ENCODE data around the gene THBS2. TPM values are rescaled to one million over a fixed set of nuclear protein-coding genes. Genes with fewer than 3 reads are reported as not detected.

Gene THBS2
- total and polyA plus RNA-seq, 2 of the 4 experiments (the other 2 are of a cell fraction), result 97.3 to 113 TPM

- TF ChIP-seq MXI1 (IDR thresholded peaks at IDR 0.05; ENCODE audit: borderline replicate concordance, low read depth, low read length) (no peak), NFE2L2 (IDR thresholded peaks at IDR 0.05; ENCODE audit: low read depth, low read length) (no peak), CHD1 (IDR thresholded peaks at IDR 0.05; ENCODE audit: low read depth, low read length) (no peak), CTCF (conservative IDR thresholded peaks at IDR 0.05; ENCODE audit: low read depth, low read length) (no peak), CEBPB (IDR thresholded peaks at IDR 0.05; ENCODE audit: low read depth, low read length) (no peak), RCOR1 (IDR thresholded peaks at IDR 0.05; ENCODE audit: insufficient replicate concordance, low read length) (no peak), RAD21 (IDR thresholded peaks at IDR 0.05; ENCODE audit: low read length) (no peak), MAFK (IDR thresholded peaks at IDR 0.05; ENCODE audit: low read depth, low read length) (no peak), SMC3 (IDR thresholded peaks at IDR 0.05; ENCODE audit: low read depth, low read length) (no peak), POLR2A (IDR thresholded peaks at IDR 0.05; ENCODE audit: low read depth, low read length) (no peak), RFX5 (IDR thresholded peaks at IDR 0.05; ENCODE audit: low read depth, low read length) (no peak), FOS (IDR thresholded peaks at IDR 0.05; ENCODE audit: low read depth, low read length) (no peak), BHLHE40 (IDR thresholded peaks at IDR 0.05; ENCODE audit: low read depth, low read length) (no peak), MAZ (IDR thresholded peaks at IDR 0.05; ENCODE audit: borderline replicate concordance, low read depth, low read length) (no peak)
- TF ChIP-seq, protein P1, sequence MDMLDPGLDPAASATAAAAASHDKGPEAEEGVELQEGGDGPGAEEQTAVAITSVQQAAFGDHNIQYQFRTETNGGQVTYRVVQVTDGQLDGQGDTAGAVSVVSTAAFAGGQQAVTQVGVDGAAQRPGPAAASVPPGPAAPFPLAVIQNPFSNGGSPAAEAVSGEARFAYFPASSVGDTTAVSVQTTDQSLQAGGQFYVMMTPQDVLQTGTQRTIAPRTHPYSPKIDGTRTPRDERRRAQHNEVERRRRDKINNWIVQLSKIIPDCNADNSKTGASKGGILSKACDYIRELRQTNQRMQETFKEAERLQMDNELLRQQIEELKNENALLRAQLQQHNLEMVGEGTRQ (IDR thresholded peaks at IDR 0.05; ENCODE audit: low read depth, low read length), result no peak
- TF ChIP-seq, protein P2, sequence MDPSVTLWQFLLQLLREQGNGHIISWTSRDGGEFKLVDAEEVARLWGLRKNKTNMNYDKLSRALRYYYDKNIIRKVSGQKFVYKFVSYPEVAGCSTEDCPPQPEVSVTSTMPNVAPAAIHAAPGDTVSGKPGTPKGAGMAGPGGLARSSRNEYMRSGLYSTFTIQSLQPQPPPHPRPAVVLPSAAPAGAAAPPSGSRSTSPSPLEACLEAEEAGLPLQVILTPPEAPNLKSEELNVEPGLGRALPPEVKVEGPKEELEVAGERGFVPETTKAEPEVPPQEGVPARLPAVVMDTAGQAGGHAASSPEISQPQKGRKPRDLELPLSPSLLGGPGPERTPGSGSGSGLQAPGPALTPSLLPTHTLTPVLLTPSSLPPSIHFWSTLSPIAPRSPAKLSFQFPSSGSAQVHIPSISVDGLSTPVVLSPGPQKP (IDR thresholded peaks at IDR 0.05; ENCODE audit: borderline replicate concordance, low read depth, low read length), result no peak
- no peak overlapping the region for H3K56ac ChIP-seq (ENCODE audit: extremely low read depth, insufficient read depth, low read length)
- H3K27ac ChIP-seq (ENCODE audit: insufficient read depth, low read length), result no peak overlapping the region
- H2AK9ac ChIP-seq (replicated peaks; ENCODE audit: low read depth, low read length, poor library complexity), result no peak overlapping the region
- WGBS, 2 experiments (ENCODE audit: extremely low coverage in 2 of 2, insufficient read length in 1 of 2), result no CpG with 5 or more reads among the region's 3 CpGs
- CTCF ChIA-PET, result no interaction called here
- BruUV-seq (replicated peaks), result no TSS peak
- no peak overlapping the region for H2BK15ac ChIP-seq (ENCODE audit: low read depth, low read length)
- H3K18ac ChIP-seq (ENCODE audit: low read depth, low read length), result no peak overlapping the region
- dilution Hi-C loops (cut with HindIII; ENCODE audit: low sequenced_read_pairs, unreplicated experiment) (no loop called here), in situ Hi-C loops (cut with MboI; ENCODE audit: low sequenced_read_pairs) (no loop called here), intact Hi-C loops (cut with micrococcal nuclease) (loop anchor here (10.0 kb wide), 1 partner anchor 710 kb away; no protein-coding TSS in a partner anchor)
- no peak overlapping the region for H3K23ac ChIP-seq (ENCODE audit: low read depth, low read length)
- no peak overlapping the region for H2BK5ac ChIP-seq (ENCODE audit: low read depth, low read length, poor library complexity, severe bottlenecking)
- H3K27me3 ChIP-seq (ENCODE audit: control insufficient read depth, insufficient read depth, low read length), result no peaks in the 10 kb centered on the region
- POLR2A ChIA-PET (ENCODE audit: unreplicated experiment), result no interaction called here
- H4K20me1 ChIP-seq (ENCODE audit: insufficient read depth, low read length), result no peaks in the 10 kb centered on the region
- no peak overlapping the region for H2AK5ac ChIP-seq (ENCODE audit: low read depth, low read length)
- no peak for ATAC-seq (ENCODE audit: low read depth)
- no peak overlapping the region for H2BK120ac ChIP-seq (ENCODE audit: low read depth, low read length)
- no peak for DNase-seq
- no peaks in the 10 kb centered on the region for H3K36me3 ChIP-seq (ENCODE audit: control insufficient read depth, insufficient read depth, low read length)
- no peaks in the 10 kb centered on the region for H3K79me1 ChIP-seq (ENCODE audit: low read depth in 1 of 2, low read length in 2 of 2)
- peaks cover 7% of the 10 kb centered on the region for H3K4me1 ChIP-seq (ENCODE audit: control insufficient read depth, insufficient read depth, low read length)
- no peak overlapping the region for H3K4me2 ChIP-seq (ENCODE audit: low read depth, low read length)
- H2BK20ac ChIP-seq (ENCODE audit: low read depth, low read length), result no peak overlapping the region
- no peak overlapping the region for H4K8ac ChIP-seq (ENCODE audit: low read depth in 2 of 2, low read length in 2 of 2)
- H3K9me1 ChIP-seq (ENCODE audit: insufficient read depth, low read length), result peaks cover 5% of the 10 kb centered on the region; the same call in 1 of the 2 replicates
- H4K91ac ChIP-seq (ENCODE audit: insufficient read depth, low read depth, low read length), result no peak overlapping the region
- H2AFZ ChIP-seq (replicated peaks; ENCODE audit: low read length, poor library complexity), result no peak overlapping the region
- no peak overlapping the region for H3K9ac ChIP-seq (ENCODE audit: low read depth, low read length)
- no peaks in the 10 kb centered on the region for H3K9me3 ChIP-seq (ENCODE audit: control insufficient read depth, insufficient read depth, low read length)
- H3K4me3 ChIP-seq (ENCODE audit: insufficient read depth, low read depth, low read length), result no peak overlapping the region
- no peak overlapping the region for H3K4ac ChIP-seq (ENCODE audit: low read depth, low read length)
- H4K5ac ChIP-seq (ENCODE audit: low read depth, low read length), result no peak overlapping the region
- no peak overlapping the region for H3K14ac ChIP-seq (replicated peaks; ENCODE audit: low read depth, low read length)
Measured at GRCh38 chr6:169184419-169184818, 69.2 kb downstream of the THBS2 start.
